Fibroblast of lung (primary cell): ENCODE results near the gene SPATA20.

Source experiments
- EZH2 ChIP-seq: IDR thresholded peaks from 2 replicates; pipeline ENCODE4 v1.5.1; 2012; ENCODE audit warnings: low read length, control low read depth, mild to moderate bottlenecking; ENCODE audit errors: missing control alignments
- TF ChIP-seq, protein P1 (sequence below), 2 donors: IDR thresholded peaks in 1 of 2; conservative IDR thresholded peaks in 1 of 2; 1 replicate in 1 of 2; 2 replicates in 1 of 2; pipeline ENCODE4 v1.5.1; 2011 to 2012; ENCODE audit warnings: low read length in 2 of 2, control low read depth in 1 of 2, inconsistent platforms in 1 of 2, low read depth in 1 of 2, mild to moderate bottlenecking in 1 of 2

DNA sequence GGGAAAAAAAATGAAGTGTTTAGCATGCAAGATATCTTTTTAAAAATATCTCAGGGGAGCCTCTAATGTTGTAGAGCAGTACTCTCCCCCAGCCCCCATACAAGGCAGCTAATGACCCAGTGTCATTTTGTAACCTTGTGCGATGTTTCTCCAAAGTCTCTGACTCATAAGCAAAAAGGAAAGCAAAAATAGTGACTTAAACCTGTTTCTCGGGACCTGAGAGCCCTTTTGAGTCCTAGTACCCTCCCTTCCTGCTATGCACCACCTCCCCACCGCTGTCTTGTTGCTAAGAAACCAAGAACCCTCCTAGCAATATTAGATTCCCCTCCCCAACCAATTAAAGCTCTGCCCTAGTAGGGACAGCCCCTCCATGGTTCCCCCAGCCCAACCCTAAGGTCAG, 35.9 kb upstream of the SPATA20 start:
- TF ChIP-seq, protein P1, sequence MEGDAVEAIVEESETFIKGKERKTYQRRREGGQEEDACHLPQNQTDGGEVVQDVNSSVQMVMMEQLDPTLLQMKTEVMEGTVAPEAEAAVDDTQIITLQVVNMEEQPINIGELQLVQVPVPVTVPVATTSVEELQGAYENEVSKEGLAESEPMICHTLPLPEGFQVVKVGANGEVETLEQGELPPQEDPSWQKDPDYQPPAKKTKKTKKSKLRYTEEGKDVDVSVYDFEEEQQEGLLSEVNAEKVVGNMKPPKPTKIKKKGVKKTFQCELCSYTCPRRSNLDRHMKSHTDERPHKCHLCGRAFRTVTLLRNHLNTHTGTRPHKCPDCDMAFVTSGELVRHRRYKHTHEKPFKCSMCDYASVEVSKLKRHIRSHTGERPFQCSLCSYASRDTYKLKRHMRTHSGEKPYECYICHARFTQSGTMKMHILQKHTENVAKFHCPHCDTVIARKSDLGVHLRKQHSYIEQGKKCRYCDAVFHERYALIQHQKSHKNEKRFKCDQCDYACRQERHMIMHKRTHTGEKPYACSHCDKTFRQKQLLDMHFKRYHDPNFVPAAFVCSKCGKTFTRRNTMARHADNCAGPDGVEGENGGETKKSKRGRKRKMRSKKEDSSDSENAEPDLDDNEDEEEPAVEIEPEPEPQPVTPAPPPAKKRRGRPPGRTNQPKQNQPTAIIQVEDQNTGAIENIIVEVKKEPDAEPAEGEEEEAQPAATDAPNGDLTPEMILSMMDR (conservative IDR thresholded peaks at IDR 0.05 in 1 of 2, IDR thresholded peaks at IDR 0.05 in 1 of 2; ENCODE audit: low read depth in 1 of 2, low read length in 2 of 2) = no peak
- TF ChIP-seq EZH2 = no peak
